ENCODE measurements around the gene HLA-DMB. TPM values are rescaled to one million over a fixed set of nuclear protein-coding genes. Genes with fewer than 3 reads are reported as not detected.

Gene HLA-DMB
- total RNA-seq, 2 donors from 2014 or later, result 6.7 to 28.8 TPM

DNA sequence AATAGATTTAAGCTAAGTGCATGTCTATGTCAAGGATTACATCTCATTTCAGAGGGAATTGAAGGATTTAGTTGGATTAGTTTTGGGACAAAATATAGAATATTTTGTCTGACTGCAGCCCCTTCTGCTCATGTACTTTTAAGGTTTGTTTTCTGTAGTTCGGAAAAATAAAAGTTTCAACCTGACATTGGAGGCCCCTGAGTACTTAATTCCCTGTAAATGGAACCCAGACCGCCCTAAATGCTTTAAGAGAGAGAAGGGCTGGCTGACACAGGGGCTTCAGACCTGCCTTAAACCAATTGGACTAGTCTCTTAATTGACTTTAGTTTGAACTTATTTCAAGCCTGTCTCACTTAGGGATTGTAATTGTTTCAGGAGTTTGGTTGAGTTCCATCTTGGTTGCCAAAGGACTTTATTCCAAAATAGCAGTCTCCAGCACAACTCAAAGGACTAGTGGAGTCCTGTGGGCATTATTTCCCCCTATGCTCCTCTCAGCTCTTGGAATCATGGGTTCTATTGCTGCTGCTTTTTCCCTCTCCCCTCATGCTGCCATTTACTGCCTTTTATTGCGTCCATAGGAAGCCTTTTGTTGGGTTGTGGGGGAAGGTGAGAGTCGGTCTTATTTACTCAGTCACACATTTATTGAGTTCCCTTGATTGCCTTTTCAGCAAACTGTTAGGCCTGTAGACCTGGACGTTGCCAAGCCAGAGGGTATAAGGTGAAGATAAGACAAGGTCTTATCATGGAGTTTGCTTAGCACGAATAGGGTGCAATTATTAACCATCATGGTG lies 42.1 kb upstream of the HLA-DMB start:
- H3K36me3 ChIP-seq, result peaks cover 26% of the 10 kb centered on the region
- no peaks in the 10 kb centered on the region for H3K9me3 ChIP-seq
- TF ChIP-seq, protein P1, sequence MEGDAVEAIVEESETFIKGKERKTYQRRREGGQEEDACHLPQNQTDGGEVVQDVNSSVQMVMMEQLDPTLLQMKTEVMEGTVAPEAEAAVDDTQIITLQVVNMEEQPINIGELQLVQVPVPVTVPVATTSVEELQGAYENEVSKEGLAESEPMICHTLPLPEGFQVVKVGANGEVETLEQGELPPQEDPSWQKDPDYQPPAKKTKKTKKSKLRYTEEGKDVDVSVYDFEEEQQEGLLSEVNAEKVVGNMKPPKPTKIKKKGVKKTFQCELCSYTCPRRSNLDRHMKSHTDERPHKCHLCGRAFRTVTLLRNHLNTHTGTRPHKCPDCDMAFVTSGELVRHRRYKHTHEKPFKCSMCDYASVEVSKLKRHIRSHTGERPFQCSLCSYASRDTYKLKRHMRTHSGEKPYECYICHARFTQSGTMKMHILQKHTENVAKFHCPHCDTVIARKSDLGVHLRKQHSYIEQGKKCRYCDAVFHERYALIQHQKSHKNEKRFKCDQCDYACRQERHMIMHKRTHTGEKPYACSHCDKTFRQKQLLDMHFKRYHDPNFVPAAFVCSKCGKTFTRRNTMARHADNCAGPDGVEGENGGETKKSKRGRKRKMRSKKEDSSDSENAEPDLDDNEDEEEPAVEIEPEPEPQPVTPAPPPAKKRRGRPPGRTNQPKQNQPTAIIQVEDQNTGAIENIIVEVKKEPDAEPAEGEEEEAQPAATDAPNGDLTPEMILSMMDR (IDR thresholded peaks at IDR 0.05), result no peak
- H3K9ac ChIP-seq (ENCODE audit: low read depth in 2 of 2, low read length in 2 of 2), result peak overlapping the region in 1 of 2 donors; percentile 35
- intact Hi-C loops (cut with DNase I), result no loop called here
- H3K27me3 ChIP-seq, result no peaks in the 10 kb centered on the region
- DNase-seq, result peak; percentile 66
- peaks cover 33% of the 10 kb centered on the region for H3K4me1 ChIP-seq
- no peak overlapping the region for H3K4me3 ChIP-seq
- H3K27ac ChIP-seq, result peak overlapping the region; percentile 32

GRCh38 chr6:32982084-32982701 lies 41.4 kb upstream of the HLA-DMB start:
- intact Hi-C loops (cut with DNase I), result no loop called here
- TF ChIP-seq, protein P1 (IDR thresholded peaks at IDR 0.05), result no peak
- no peak overlapping the region for H3K9ac ChIP-seq (ENCODE audit: low read depth in 2 of 2, low read length in 2 of 2)
- peaks cover 39% of the 10 kb centered on the region for H3K4me1 ChIP-seq
- H3K27me3 ChIP-seq, result no peaks in the 10 kb centered on the region
- DNase-seq, result no peak
- no peak overlapping the region for H3K4me3 ChIP-seq
- H3K9me3 ChIP-seq, result no peaks in the 10 kb centered on the region
- H3K36me3 ChIP-seq, result peaks cover 33% of the 10 kb centered on the region
- H3K27ac ChIP-seq, result peak overlapping the region; percentile 32

GRCh38 chr6:32980488-32981038 lies 39.7 kb upstream of the HLA-DMB start:
- TF ChIP-seq, protein P1 (IDR thresholded peaks at IDR 0.05), result no peak
- no peaks in the 10 kb centered on the region for H3K27me3 ChIP-seq
- H3K9ac ChIP-seq (ENCODE audit: low read depth in 2 of 2, low read length in 2 of 2), result no peak overlapping the region
- H3K4me1 ChIP-seq, result peaks cover 51% of the 10 kb centered on the region
- H3K9me3 ChIP-seq, result no peaks in the 10 kb centered on the region
- no peak overlapping the region for H3K4me3 ChIP-seq
- H3K27ac ChIP-seq, result no peak overlapping the region
- H3K36me3 ChIP-seq, result peaks cover 46% of the 10 kb centered on the region
- DNase-seq, result no peak
- intact Hi-C loops (cut with DNase I), result no loop called here

DNA sequence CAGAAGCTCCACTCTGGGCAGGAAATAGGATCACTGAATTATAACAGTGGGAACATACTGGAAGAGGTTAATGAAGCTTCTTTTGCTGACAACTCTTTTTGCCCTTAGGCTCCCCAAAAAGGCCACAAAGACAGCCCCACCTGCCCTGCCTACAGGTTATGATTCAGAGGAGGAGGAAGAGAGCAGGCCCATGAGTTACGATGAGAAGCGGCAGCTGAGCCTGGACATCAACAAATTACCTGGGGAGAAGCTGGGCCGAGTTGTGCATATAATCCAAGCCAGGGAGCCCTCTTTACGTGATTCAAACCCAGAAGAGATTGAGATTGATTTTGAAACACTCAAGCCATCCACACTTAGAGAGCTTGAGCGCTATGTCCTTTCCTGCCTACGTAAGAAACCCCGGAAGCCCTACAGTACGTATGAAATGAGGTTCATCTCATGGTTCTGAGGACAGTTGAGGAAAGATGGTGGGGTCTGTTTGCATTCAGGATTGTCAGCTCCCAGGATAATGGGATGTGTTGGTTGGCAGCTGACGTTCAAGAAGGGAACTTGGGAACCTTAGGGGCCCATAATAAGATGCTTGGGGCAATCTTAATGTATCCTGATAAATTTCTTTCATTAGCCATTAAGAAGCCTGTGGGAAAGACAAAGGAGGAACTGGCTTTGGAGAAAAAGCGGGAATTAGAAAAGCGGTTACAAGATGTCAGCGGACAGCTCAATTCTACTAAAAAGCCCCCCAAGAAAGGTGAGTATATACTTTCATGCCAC lies 39.1 kb upstream of the HLA-DMB start:
- intact Hi-C loops (cut with DNase I), result no loop called here
- peaks cover 52% of the 10 kb centered on the region for H3K4me1 ChIP-seq
- no peak overlapping the region for H3K4me3 ChIP-seq
- no peak overlapping the region for H3K9ac ChIP-seq (ENCODE audit: low read depth in 2 of 2, low read length in 2 of 2)
- no peaks in the 10 kb centered on the region for H3K9me3 ChIP-seq
- no peak overlapping the region for H3K27ac ChIP-seq
- TF ChIP-seq, protein P1 (IDR thresholded peaks at IDR 0.05), result no peak
- DNase-seq, result no peak
- H3K36me3 ChIP-seq, result peaks cover 46% of the 10 kb centered on the region
- no peaks in the 10 kb centered on the region for H3K27me3 ChIP-seq

DNA sequence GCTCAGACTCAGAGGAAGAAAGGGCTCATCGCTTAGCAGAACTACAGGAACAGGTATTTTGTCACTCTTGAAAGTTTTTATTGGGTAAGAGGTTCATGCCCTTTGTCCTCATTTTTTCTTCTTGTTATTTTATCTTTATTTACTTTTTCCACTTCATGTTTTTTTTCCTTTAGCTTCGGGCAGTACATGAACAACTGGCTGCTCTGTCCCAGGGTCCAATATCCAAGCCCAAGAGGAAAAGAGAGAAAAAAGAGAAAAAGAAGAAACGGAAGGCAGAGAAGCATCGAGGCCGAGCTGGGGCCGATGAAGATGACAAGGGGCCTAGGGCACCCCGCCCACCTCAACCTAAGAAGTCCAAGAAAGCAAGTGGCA lies 37.1 kb upstream of the HLA-DMB start:
- Histone ChIP-seq H3K4me1 (peaks cover 36% of the 10 kb centered on the region), H3K27me3 (no peaks in the 10 kb centered on the region), H3K9ac (ENCODE audit: low read depth in 2 of 2, low read length in 2 of 2) (no peak overlapping the region), H3K36me3 (peaks cover 53% of the 10 kb centered on the region), H3K27ac (no peak overlapping the region), H3K4me3 (no peak overlapping the region), H3K9me3 (no peaks in the 10 kb centered on the region)
- no peak for DNase-seq
- TF ChIP-seq, protein P1 (IDR thresholded peaks at IDR 0.05), result no peak
- intact Hi-C loops (cut with DNase I), result no loop called here

Measured in colonic mucosa (tissue), 4 donors.